DLD1 (cell line): ENCODE results near the gene RSRC1.

ENCODE experiments used
- in situ Hi-C: cut with HindIII; loops from 2 replicates; pipeline ENCODE4 v1.10.0; 2017; ENCODE audit warnings: low sequenced_read_pairs

Gene RSRC1

GRCh38 chr3:158565076-158565475, 455.2 kb downstream of the RSRC1 start:
- in situ Hi-C loops = no loop called here

- in situ Hi-C loops = no loop called here
Measured at GRCh38 chr3:158568784-158569183, 458.9 kb downstream of the RSRC1 start.

GRCh38 chr3:158569794-158570193, 459.9 kb downstream of the RSRC1 start:
- in situ Hi-C loops = no loop called here

DNA sequence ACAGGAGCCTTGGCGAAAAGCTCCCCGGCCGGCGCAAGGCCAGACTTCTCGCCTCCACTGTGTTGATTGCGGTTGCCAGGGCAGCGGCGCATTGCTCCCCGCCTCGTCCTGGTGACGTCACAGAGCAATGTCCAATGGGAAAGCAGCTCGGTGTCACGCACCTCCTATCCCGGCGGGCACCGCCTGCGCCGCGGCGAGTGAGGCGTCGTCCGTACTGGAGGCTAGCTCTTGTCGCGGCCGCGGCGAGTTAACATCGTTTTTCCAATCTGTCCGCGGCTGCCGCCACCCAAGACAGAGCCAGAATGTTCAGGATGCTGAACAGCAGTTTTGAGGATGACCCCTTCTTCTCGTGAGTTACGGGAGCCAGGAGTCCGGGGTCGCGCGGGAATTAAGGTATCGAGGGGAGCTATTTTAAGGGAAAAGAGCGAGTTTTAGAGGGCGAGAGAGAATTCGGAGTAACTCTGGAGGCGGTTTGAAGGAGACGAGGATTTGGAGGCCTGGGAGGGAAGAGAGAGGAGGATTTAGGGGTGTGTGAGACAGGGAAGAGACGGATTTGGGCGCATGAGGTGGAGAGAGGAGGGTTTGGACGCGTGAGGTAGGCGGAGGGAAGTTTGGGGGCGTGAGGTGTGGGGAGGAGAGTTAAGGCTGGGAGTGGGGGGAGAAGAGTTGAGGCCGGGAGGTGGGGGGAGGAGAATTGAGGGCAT, 461.3 kb downstream of the RSRC1 start, which contains the start of gene MLF1:
TSS of gene MLF1 (plus strand) at position 196 of the 704 bp plus-strand sequence. CDS start at position 303, 107 bp downstream.
- in situ Hi-C loops = no loop called here

DNA sequence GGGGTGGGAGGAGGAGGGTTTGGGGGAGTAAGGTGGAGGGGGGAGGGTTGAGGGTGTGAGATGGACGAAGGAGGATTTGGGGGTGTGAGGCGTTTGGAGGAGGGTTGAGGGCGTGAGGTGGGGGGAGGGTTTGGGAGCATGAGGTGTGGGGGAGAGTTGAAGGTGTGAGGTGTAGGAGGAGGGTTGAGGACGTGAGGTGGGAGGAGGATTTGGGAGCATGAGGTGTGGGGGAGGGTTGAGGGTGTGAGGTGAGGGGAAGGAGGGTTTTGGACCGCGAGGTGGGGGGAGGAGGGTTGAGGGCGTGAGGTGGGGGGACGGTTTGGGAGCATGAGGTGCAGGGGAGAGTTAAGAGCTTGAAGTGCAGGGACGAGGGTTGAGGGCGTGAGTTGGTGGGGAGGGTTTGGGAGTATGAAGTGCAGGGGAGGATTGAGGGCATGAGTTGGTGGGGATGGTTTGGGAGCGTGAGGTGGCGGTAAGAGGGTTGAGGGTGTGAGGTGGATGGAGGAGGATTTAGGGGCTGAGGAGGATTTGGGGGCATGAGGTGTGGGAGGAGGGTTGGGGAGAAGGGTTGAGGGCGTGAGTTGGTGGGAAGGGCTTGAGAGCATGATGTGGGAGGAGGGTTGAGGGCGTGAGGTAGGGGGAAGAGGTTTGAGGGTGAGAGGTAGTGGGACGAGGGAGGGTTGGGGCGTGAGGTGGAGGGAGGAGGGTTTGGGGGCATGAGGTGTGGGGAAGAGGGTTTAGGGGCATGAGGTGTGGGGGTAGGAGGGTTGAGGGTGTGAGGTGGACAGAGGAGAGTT, 462.3 kb downstream of the RSRC1 start:
- in situ Hi-C loops = no loop called here

DNA sequence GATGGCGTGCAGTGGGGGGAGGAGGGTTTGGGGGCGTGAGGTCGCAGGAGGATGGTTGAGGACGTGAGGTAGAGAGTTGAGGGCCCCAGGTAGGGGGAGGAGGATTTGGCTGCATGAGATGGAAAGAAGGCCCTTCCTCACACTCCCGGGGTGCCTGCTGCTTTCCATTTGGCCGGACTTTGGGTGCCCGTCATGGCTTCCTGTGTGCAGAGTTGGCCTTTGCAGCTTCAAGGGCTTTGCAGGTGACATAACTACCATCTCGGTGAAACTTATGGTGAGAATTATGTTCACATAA, 462.8 kb downstream of the RSRC1 start:
- in situ Hi-C loops = no loop called here

DNA sequence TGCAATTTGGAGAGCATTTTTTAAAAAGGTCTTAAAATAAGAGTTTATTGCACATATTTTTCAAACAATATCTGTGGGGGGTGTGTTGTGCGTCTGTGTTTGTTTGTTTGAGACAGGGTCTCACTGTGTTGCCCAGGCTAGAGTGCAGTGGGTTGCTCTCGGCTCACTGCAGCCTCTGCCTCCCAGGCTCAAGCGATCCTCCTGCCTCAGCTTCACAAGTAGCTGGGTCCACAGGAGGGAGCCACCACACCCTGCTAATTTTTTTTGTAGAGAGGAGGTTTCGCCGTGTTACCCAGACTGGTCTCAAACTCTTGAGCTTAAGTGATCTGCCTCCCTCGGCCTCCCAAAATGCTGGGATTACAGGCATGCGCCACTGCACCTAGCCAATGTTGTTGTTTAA, 463.8 kb downstream of the RSRC1 start:
- in situ Hi-C loops = no loop called here

- in situ Hi-C loops = no loop called here
Measured at GRCh38 chr3:158574646-158575045, 464.8 kb downstream of the RSRC1 start.

GRCh38 chr3:158590223-158590622, 480.3 kb downstream of the RSRC1 start:
- in situ Hi-C loops = no loop called here
